ENCODE data around the gene NTN4. TPM values are rescaled to one million over a fixed set of nuclear protein-coding genes. Genes with fewer than 3 reads are reported as not detected.

The NTN4 gene
- total and polyA plus RNA-seq, 2 experiments from 2014 or later: 35.2 to 63.7 TPM

- H3K9ac ChIP-seq: no peak overlapping the region
- no peaks in the 10 kb centered on the region for H3K9me2 ChIP-seq (ENCODE audit: insufficient read depth)
- peaks cover 22% of the 10 kb centered on the region for H3K4me1 ChIP-seq (ENCODE audit: insufficient read depth)
- no peak overlapping the region for H3K27ac ChIP-seq
- H4K20me1 ChIP-seq (ENCODE audit: insufficient read depth): no peaks in the 10 kb centered on the region
- H2AFZ ChIP-seq: no peak overlapping the region
- H3K4me3 ChIP-seq: no peak overlapping the region
- H3K9me3 ChIP-seq (ENCODE audit: low read depth): no peaks in the 10 kb centered on the region
- 0 out of 2 replicates have a peak, but pooled peaks cover 3% of the 10 kb centered on the region for H3K27me3 ChIP-seq (replicated peaks; ENCODE audit: insufficient read depth)
- H3K79me2 ChIP-seq (ENCODE audit: insufficient read depth): no peaks in the 10 kb centered on the region
- in situ Hi-C loops (cut with MboI): loop anchor here (10.0 kb wide), 1 partner anchor 216 kb away; no protein-coding TSS in a partner anchor
- TF ChIP-seq EZH2 (IDR thresholded peaks at IDR 0.05; ENCODE audit: insufficient read depth, poor library complexity, severe bottlenecking) (no peak), EZH2phosphoT487 (IDR thresholded peaks at IDR 0.05; ENCODE audit: insufficient read depth, low read depth) (no peak)
- H3F3A ChIP-seq (ENCODE audit: insufficient read depth): peaks cover 17% of the 10 kb centered on the region
- DNase-seq: no peak
- H3K4me2 ChIP-seq (ENCODE audit: unreplicated experiment): no peak overlapping the region
- no peaks in the 10 kb centered on the region for H3K36me3 ChIP-seq (ENCODE audit: low read depth)
- WGBS, 2 experiments (ENCODE audit: low coverage in 1 of 2, low lambda C conversion rate in 2 of 2, missing lambda C conversion rate in 2 of 2): 73% methylated on average over 2 of the region's 2 CpGs
Measured at GRCh38 chr12:95810411-95810810, 19.8 kb upstream of the NTN4 start.

GRCh38 chr12:95809000-95809680 lies 18.6 kb upstream of the NTN4 start:
- in situ Hi-C loops (cut with MboI): loop anchor here (10.0 kb wide), 1 partner anchor 184 kb away; no protein-coding TSS in a partner anchor
- no peak for TF ChIP-seq EZH2 (IDR thresholded peaks at IDR 0.05; ENCODE audit: insufficient read depth, poor library complexity, severe bottlenecking)
- no peak for TF ChIP-seq EZH2phosphoT487 (IDR thresholded peaks at IDR 0.05; ENCODE audit: insufficient read depth, low read depth)
- peak overlapping the region; percentile 10 for H3K4me2 ChIP-seq (ENCODE audit: unreplicated experiment)
- no peak overlapping the region for H3K9ac ChIP-seq
- no peak overlapping the region for H3K27ac ChIP-seq
- DNase-seq: peak; percentile 8
- peaks cover 33% of the 10 kb centered on the region for H3K4me1 ChIP-seq (ENCODE audit: insufficient read depth)
- H3K27me3 ChIP-seq (replicated peaks; ENCODE audit: insufficient read depth): no peaks in the 10 kb centered on the region
- no peaks in the 10 kb centered on the region for H4K20me1 ChIP-seq (ENCODE audit: insufficient read depth)
- H3K36me3 ChIP-seq (ENCODE audit: low read depth): no peaks in the 10 kb centered on the region
- H3K79me2 ChIP-seq (ENCODE audit: insufficient read depth): no peaks in the 10 kb centered on the region
- 98% methylated on average over 7 of the region's 7 CpGs for WGBS, 2 experiments (ENCODE audit: low coverage in 1 of 2, low lambda C conversion rate in 2 of 2, missing lambda C conversion rate in 2 of 2)
- no peaks in the 10 kb centered on the region for H3K9me3 ChIP-seq (ENCODE audit: low read depth)
- H3F3A ChIP-seq (ENCODE audit: insufficient read depth): peaks cover 22% of the 10 kb centered on the region
- no peak overlapping the region for H3K4me3 ChIP-seq
- H3K9me2 ChIP-seq (ENCODE audit: insufficient read depth): no peaks in the 10 kb centered on the region
- H2AFZ ChIP-seq: no peak overlapping the region

DNA sequence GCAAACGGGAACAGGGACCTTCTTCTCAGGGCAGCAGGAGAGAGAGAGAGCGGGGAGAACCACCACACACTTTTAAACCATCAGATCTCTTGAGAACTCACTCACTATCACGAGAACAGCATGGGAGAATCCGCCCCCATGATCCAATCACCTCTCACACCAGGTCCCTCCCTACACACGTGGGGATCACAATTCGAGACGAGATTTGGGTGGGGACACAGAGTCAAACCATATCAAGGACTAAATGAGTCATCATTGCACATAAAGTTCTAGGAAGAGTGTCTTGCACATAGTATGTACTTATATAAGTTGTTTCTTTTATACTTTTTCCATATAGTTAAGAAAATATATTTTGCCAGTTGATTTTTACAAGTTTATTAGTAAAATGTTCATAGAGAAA lies 17.6 kb upstream of the NTN4 start:
- DNase-seq: peak; percentile 20
- TF ChIP-seq EZH2 (IDR thresholded peaks at IDR 0.05; ENCODE audit: insufficient read depth, poor library complexity, severe bottlenecking): no peak
- TF ChIP-seq EZH2phosphoT487 (IDR thresholded peaks at IDR 0.05; ENCODE audit: insufficient read depth, low read depth): no peak
- peaks cover 36% of the 10 kb centered on the region for H3K4me1 ChIP-seq (ENCODE audit: insufficient read depth)
- 98 to 99% methylated on average over 7 of the region's 7 CpGs for WGBS, 2 experiments (ENCODE audit: low coverage in 1 of 2, low lambda C conversion rate in 2 of 2, missing lambda C conversion rate in 2 of 2)
- no peak overlapping the region for H3K9ac ChIP-seq
- H3K9me3 ChIP-seq (ENCODE audit: low read depth): no peaks in the 10 kb centered on the region
- no peaks in the 10 kb centered on the region for H3K9me2 ChIP-seq (ENCODE audit: insufficient read depth)
- no peak overlapping the region for H3K4me2 ChIP-seq (ENCODE audit: unreplicated experiment)
- no peak overlapping the region for H2AFZ ChIP-seq
- peaks cover 24% of the 10 kb centered on the region for H3F3A ChIP-seq (ENCODE audit: insufficient read depth)
- no peaks in the 10 kb centered on the region for H4K20me1 ChIP-seq (ENCODE audit: insufficient read depth)
- H3K79me2 ChIP-seq (ENCODE audit: insufficient read depth): no peaks in the 10 kb centered on the region
- H3K36me3 ChIP-seq (ENCODE audit: low read depth): no peaks in the 10 kb centered on the region
- in situ Hi-C loops (cut with MboI): loop anchor here (10.0 kb wide), 1 partner anchor 183 kb away; no protein-coding TSS in a partner anchor
- H3K4me3 ChIP-seq: no peak overlapping the region
- H3K27me3 ChIP-seq (replicated peaks; ENCODE audit: insufficient read depth): no peaks in the 10 kb centered on the region
- H3K27ac ChIP-seq: no peak overlapping the region

GRCh38 chr12:95805864-95806671 lies 15.5 kb upstream of the NTN4 start:
- DNase-seq: peak; percentile 99
- Histone ChIP-seq H3K4me1 (ENCODE audit: insufficient read depth) (peaks cover 48% of the 10 kb centered on the region), H3K4me3 (peak overlapping the region; percentile 29), H2AFZ (no peak overlapping the region), H3K36me3 (ENCODE audit: low read depth) (no peaks in the 10 kb centered on the region), H3K9ac (peak overlapping the region; percentile 81), H3K79me2 (ENCODE audit: insufficient read depth) (no peaks in the 10 kb centered on the region), H4K20me1 (ENCODE audit: insufficient read depth) (no peaks in the 10 kb centered on the region), H3K4me2 (ENCODE audit: unreplicated experiment) (peak overlapping the region; percentile 50), H3F3A (ENCODE audit: insufficient read depth) (peaks cover 36% of the 10 kb centered on the region), H3K9me3 (ENCODE audit: low read depth) (no peaks in the 10 kb centered on the region), H3K9me2 (ENCODE audit: insufficient read depth) (no peaks in the 10 kb centered on the region), H3K27me3 (replicated peaks; ENCODE audit: insufficient read depth) (no peaks in the 10 kb centered on the region), H3K27ac (peak overlapping the region; percentile 98)
- in situ Hi-C loops (cut with MboI): loop anchor here (10.0 kb wide), 1 partner anchor 181 kb away; no protein-coding TSS in a partner anchor
- 0 out of 2 replicates have a peak, but pooled peaks have one; percentile 40 for TF ChIP-seq EZH2phosphoT487 (IDR thresholded peaks at IDR 0.05; ENCODE audit: insufficient read depth, low read depth)
- no peak for TF ChIP-seq EZH2 (IDR thresholded peaks at IDR 0.05; ENCODE audit: insufficient read depth, poor library complexity, severe bottlenecking)
- 1% methylated on average over 5 of the region's 5 CpGs for WGBS, 2 experiments (ENCODE audit: low coverage in 1 of 2, low lambda C conversion rate in 2 of 2, missing lambda C conversion rate in 2 of 2)
